Fibroblast of skin of right biceps (primary cell): ENCODE data around the gene NFIB.

Source experiments
- DNase-seq: peaks from one replicate; pipeline ENCODE4 v3.0.0-alpha.2; 2013

NFIB gene

DNA sequence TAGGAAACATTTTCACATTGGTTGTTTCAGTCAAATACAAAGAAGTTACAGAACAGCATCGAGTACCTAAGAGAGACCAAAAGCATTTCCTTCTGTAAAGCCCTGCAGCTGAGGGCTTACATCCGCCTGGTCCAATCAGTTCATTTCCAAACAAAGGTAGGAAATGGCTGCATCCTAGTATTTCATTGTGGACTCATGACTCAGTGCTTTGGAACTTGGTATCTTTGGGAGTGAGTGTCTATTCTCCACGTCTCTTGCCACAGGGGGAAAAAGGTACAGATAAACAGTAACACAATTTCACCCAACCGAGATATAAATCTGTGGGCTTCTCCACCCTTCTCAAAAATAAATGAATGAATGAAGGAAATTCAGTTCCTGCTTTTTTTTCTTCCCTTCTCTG is 75.4 kb downstream of the NFIB start:
- DNase-seq: peak; percentile 69

DNA sequence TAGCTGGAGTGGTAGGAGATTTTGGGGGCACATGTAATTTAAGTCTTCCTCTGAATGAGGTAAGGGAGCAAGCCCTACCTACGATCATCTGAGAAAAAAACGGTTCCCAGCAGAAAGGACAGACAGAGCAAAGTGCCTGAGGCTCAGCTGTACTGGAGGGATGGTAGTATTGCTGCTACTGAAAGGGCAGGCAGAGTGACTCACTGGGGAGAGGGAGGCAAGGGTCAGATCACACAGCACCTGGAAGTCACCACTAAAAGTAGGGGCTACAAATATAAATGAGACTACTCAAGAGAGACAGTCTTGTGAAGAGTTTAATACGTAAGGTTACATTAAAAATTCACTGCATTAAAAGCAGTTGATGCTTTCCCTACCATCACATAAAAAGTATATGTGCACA is 75.9 kb downstream of the NFIB start:
- no peak for DNase-seq

GRCh38 chr9:14236591-14236990 is 77.3 kb downstream of the NFIB start:
- DNase-seq: no peak

GRCh38 chr9:14232111-14232510 is 81.8 kb downstream of the NFIB start:
- DNase-seq: no peak

DNA sequence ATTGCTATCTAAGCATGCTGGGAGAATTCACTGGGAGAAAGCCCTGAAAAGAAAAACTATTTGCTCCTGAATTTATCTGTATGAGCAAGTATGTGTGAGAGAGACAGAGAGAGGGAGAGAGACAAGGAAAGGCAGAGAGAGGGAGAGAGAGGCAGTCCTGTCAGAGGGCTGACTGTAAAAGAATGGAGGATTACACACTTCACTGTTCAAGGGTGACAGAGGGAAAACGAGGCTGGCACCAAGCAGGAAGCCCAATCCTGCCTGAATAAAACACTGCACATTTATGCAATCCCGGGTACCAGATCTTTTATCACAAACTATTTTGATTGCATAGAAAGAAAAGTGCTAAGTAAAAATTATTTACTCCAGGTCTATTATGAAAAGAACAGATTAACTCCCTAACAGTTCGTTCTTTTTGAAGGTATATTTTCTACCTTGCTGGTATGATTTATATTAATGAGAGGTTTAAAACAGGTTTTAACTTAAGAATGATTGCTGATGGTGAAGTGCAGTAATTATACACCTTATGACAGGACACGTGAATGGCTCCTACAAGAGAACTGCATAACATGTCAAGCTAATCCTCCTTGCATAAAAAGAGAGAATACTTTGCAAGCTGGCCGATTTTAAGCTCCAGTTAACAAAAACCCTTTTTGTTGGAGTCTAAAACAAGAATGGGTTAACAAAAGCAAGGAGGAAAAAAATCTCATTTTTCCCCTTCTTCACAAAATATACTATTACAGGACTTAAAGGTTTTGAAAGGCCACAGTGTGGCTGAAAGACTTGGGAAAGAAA is 82.5 kb downstream of the NFIB start:
- no peak for DNase-seq

- DNase-seq: no peak
Measured at GRCh38 chr9:14228602-14229001, 85.3 kb downstream of the NFIB start.

DNA sequence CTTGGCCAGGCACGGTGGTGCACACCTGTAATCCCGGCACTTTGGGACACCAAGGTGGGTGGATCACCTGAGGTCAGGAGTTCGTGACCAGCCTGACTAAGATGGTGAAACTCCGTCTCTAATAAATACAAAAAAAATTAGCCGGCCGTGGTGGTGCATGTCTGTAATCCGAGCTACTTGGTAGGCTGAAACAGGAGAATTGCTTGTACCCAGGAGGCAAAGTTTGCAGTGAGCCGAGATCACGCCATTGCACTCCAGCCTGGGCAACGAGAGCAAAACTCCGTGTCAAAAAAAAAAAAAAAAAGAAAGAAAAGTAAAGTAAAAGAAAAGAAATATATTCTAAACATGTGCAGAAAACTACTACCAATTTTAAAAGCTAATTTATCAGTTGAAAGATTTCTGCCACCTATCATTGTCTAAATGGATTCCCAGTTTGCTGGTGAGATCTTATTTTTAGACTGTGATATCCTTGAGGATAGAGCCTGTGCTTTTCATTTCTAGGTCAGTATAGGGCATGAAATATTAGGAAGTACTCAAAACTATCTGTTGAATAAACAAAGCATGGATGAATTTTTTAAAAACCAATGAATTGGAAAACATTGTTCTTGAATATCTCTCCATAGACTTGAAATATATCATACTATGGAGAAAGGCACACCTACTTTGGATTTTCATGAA is 86.9 kb downstream of the NFIB start:
- DNase-seq: no peak

DNA sequence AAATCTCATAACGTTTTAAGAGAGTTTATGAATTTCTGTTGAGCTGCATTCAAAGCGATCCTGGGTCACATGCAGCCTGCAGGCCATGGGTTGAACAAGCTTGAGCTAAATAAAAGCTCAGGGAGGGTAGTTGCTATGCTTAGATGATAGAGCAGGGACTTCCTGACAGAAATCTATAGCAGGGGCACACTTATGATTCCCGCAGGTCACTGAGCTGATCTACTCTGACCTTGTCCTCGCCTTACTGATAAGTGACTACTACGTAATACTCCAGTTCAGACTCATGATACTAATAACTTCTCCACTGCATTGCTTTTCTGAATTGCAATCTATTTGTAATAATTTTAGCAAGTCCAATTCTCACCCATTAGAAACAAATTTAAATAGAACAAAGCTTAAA is 90.9 kb downstream of the NFIB start:
- DNase-seq: no peak

DNA sequence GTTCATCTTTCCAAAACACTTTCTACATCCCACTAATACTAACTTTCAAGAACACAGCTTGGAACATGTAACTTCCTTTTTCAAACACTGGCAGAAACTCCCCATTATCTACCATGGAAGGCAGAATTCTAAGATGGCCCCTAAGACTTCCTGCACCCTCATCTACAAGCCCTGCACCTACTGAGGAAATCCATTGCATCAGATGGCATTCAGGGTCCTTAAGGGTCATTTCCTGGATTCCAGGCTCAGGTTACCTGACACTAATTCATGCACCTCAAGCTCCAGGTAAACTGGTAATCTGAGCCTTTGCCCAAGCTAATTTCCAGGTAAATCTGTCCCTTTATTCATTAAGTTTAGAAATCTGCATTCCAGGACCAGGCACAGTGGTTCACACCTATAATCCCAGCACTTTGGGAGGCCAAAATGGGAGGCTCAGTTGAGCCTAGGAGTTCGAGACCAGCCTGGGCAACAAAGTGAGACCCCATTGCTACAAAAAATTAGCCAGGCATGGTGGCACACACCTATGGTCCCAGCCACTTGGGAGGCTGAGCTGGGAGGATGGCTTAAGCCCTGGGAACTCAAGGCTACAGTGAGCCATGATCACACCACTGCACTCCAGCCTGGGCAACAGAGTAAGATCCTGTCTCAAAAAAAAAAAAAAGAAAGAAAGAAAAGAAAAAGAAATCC is 91.6 kb downstream of the NFIB start:
- no peak for DNase-seq

DNA sequence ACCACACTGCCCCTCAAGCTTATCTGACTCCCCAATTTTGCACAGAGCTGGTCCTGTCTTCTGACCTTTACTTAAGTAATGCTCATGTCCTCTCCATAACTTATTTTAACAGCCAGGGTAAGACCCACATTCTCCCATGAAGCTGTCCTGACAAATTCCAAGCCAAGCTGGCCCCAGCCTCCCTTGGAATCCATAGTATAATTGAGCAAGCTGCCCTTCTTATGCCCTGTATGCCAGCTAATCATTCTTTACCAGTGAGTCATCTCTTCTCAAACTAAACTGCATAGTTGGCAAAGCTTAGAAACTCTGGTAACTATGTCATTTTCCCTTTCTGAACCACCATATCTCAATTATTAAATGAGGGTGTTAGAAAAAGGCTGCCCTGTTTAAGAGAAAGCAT is 92.4 kb downstream of the NFIB start:
- DNase-seq: peak; percentile 75

DNA sequence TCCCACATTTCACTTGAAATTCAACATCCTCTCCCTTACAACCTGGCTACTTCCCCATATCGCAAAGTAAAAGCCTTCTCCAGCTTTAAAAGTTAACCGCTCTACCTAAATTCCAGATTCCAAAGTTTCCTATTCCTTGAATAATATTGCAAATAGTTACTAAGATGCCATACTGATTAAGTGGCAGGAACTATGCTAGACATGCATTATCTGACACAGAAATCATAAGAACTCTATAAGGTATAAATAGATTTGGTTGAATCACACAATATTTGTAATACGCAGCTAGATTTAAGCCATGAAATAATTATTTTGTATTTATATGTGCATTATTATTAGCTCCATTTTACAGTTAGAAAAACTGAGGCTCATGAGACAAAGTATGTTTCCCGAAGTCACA is 92.8 kb downstream of the NFIB start:
- peak; percentile 68 for DNase-seq

DNA sequence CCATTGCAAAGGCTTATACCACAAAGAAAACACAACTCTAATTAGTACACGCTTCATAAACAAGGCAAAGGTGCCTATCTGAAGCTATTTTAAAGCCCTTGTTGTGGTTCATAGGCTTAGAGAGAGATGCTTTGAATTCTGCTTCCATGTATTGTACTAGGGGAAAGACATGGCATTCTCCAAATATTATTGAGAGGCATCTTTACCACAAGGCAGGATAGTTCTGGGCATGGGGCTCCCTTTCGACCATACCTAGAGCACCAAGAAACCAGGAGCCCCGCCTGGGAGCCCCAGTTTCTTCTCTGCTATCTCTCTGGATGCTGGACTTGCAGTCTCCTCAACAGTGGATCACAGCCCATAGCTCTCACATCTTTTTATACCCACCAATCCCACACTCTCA is 93.7 kb downstream of the NFIB start:
- no peak for DNase-seq

- peak; percentile 26 for DNase-seq
Measured at GRCh38 chr9:14219850-14220249, 94.1 kb downstream of the NFIB start.

- DNase-seq: no peak
Measured at GRCh38 chr9:14218253-14218652, 95.7 kb downstream of the NFIB start.

DNA sequence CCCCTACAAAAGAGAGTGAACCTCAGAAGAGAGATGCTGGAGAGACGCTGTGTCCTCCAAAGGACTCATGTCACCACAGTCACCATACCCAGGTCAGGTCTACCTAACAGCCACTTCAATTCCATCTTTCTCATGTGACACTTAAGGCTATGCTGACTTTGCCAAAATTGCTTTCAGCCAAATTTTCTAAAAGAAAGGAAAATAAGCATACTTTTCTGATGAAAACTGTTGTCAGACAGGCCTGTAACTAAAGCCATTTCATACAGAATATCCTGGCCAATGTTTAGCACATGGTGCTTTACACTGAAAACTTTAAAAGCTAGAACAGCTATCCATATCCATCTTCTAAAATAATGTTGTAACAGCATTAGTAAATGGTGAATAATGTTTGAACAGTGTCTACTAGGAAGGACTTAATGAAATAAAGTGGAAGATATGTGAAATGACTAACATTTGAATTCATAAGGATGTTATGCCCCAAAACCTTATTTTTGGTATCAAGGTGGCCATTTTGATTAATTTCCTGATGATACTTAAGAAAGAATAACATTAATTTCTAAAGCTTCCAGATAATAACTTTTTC is 97.2 kb downstream of the NFIB start:
- no peak for DNase-seq

- DNase-seq: peak; percentile 52
Measured at GRCh38 chr9:14215614-14216013, 98.3 kb downstream of the NFIB start.

GRCh38 chr9:14214693-14215092 is 99.2 kb downstream of the NFIB start:
- no peak for DNase-seq

GRCh38 chr9:14214065-14214684 is 99.8 kb downstream of the NFIB start:
- no peak for DNase-seq

DNA sequence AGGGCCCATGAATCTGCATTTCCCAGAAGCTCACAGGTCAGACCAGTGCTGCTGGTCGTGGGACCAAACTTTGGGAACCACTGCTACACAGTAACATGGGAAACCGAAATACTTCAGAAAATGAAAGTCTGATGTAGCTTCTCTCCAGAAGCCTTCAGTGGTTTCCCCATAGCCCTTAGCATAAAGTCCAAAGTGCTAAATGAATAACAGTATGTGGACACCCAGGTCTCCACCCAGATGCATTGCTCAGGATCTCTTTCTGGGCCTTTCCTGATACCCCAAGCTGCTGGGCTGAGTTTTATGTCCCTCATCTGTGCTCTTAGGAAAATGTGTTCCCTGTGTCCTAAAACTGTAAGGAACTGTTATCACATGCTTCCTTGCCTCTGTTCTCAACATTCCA is 100.4 kb downstream of the NFIB start:
- DNase-seq: no peak

DNA sequence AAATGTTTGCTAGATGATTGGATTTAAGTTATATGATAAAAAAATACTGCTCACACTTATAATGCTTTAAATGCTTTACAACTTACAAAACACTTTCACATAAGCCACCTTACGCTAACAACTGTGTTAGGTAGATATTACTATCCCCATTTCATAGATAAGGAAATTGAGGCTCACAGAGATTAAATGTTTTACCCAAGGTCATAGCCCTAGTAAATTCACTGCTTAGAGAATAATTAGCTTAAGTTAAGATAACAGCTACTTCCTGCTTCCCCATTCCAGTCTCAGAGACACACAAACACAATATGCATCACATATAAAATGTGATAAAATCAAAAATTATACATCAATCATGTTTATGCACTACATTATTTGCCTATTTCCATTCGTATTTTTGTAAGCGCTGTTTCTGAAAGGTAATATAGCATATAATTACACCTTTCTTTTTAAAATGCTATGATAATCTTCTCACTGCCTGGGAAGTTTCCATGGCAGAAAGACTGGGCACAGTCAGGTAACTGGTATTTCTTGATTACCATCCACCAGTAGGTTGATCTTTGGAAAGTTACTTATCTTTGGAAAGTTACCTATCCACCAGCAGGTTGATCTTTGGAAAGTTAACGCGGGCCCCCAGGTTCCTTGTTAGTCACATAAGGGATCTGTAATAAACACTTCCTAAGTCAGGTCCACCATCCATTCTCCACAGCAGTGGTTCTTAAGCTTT is 101.1 kb downstream of the NFIB start:
- no peak for DNase-seq

GRCh38 chr9:14212077-14212476 is 101.9 kb downstream of the NFIB start:
- DNase-seq: peak; percentile 74

GRCh38 chr9:14211564-14211963 is 102.4 kb downstream of the NFIB start:
- no peak for DNase-seq

DNA sequence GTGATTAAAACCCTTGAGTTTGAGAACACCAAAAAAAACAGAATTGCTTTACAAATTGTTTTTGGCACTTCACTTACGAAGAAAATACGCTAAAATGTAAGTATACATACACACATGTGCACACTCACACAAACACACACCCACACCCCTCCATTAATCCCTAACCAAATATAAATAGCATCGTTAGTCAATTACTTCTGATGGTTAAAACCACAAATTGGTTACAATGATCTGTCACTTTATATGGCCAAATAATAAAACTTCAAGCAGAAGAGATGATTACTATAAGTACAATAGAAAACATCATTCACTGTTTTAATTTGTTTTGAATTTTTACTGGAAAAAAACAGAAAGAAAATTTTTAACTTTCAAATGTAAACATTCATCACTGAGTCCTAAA is 103.5 kb downstream of the NFIB start:
- DNase-seq: no peak
